GM12878 (cell line): ENCODE measurements around the gene LZTFL1. TPM values are rescaled to one million over a fixed set of nuclear protein-coding genes. Genes with fewer than 3 reads are reported as not detected.

Experiments used
- ATAC-seq: fragments of 200-7000 bp; cut with Tn5 transposase; 3 replicates; pipeline ENCODE4 v1.9.1; 2020; ENCODE audit warnings: mild to moderate bottlenecking, moderate library complexity
- BruUV-seq: library from RNA; stranded (reverse); fragments of 400-500 nt; replicated peaks from 2 replicates; lab custom pipeline; 2021; lab: Mats Ljungman, UMichigan
- CTCF ChIA-PET: fragments of 300-600 bp; sonication (Branson Sonifier 250); formaldehyde crosslinking; extraction: SDS; loops from one replicate; lab custom pipeline; 2021; ENCODE audit warnings: inconsistent platforms; lab: Yijun Ruan, JAX
- POLR2A ChIA-PET: fragments of 350-600 bp; formaldehyde crosslinking; extraction: SDS; loops from one replicate; lab custom pipeline; 2021; ENCODE audit warnings: inconsistent platforms; lab: Charles Lee
- RAD21 ChIA-PET: fragments of 300-600 bp; sonication (Branson Sonifier 250); formaldehyde crosslinking; loops from one replicate; lab custom pipeline; 2023; ENCODE audit warnings: antibody characterized with exemption; ENCODE audit not compliant: unreplicated experiment; lab: Charles Lee
- SMC1A ChIA-PET: fragments of 300-600 bp; sonication (Branson Sonifier 250); formaldehyde crosslinking; loops from one replicate; lab custom pipeline; 2023; ENCODE audit not compliant: unreplicated experiment, uncharacterized antibody; lab: Charles Lee
- DNase-seq: peaks from one replicate; pipeline ENCODE4 v3.0.0-alpha.2; 2011; ENCODE audit warnings: low read depth, low spot score
- FAIRE-seq: peaks from 3 replicates; lab custom pipeline; 2011; peaks lifted over from hg19 to GRCh38; lab: Jason Lieb, UNC
- H2AFZ ChIP-seq: 2 replicates; pipeline ENCODE4 v1.6.0; 2011; ENCODE audit warnings: low read depth, low read length, control low read depth; ENCODE audit not compliant: control insufficient read depth
- H3K27ac ChIP-seq: 2 replicates; pipeline ENCODE4 v1.5.1; 2011; ENCODE audit warnings: control low read depth; ENCODE audit not compliant: control insufficient read depth, insufficient read depth
- H3K27me3 ChIP-seq, 2 experiments: replicated peaks in 1 of 2; 2 replicates each; pipeline versions ENCODE4 v1.6.0 to v1.6.1; 2011; ENCODE audit warnings: low read length in 1 of 2; ENCODE audit not compliant: control insufficient read depth in 2 of 2, insufficient read depth in 2 of 2
- H3K36me3 ChIP-seq, 2 experiments: 2 replicates each; pipeline ENCODE4 v1.5.1; 2011; ENCODE audit warnings: low read length in 1 of 2; ENCODE audit not compliant: control insufficient read depth in 2 of 2, insufficient read depth in 2 of 2
- H3K4me1 ChIP-seq: 2 replicates; pipeline ENCODE4 v1.6.1; 2011; ENCODE audit warnings: mild to moderate bottlenecking, low read length, moderate library complexity, mixed read lengths; ENCODE audit not compliant: control insufficient read depth, insufficient read depth
- H3K4me2 ChIP-seq: 2 replicates; pipeline ENCODE4 v1.6.0; 2011; ENCODE audit warnings: control low read depth; ENCODE audit not compliant: control insufficient read depth, insufficient read depth
- H3K4me3 ChIP-seq: fragments of 200-600 bp; sonication (generic); 2 replicates; pipeline ENCODE4 v1.5.1; 2016
- H3K79me2 ChIP-seq: 2 replicates; pipeline ENCODE4 v1.6.0; 2011; ENCODE audit warnings: low read length; ENCODE audit not compliant: control insufficient read depth, insufficient read depth
- H3K9ac ChIP-seq: 2 replicates; pipeline ENCODE4 v1.8.0; 2011; ENCODE audit warnings: low read length, control low read depth, mixed read lengths; ENCODE audit not compliant: control insufficient read depth, insufficient read depth
- H3K9me3 ChIP-seq: replicated peaks from 3 replicates; pipeline ENCODE4 v1.5.1; 2011; ENCODE audit warnings: mild to moderate bottlenecking, low read length; ENCODE audit not compliant: control insufficient read depth, insufficient read depth
- H4K20me1 ChIP-seq: 2 replicates; pipeline ENCODE4 v1.6.0; 2011; ENCODE audit not compliant: control insufficient read depth, insufficient read depth
- BCLAF1 ChIP-seq: fragments of 450-650 bp; IDR thresholded peaks from 2 replicates; pipeline ENCODE4 v1.6.1; 2017; ENCODE audit warnings: antibody characterized with exemption, mild to moderate bottlenecking, moderate library complexity
- CREB1 ChIP-seq: IDR thresholded peaks from 2 replicates; pipeline ENCODE4 v1.6.1; 2012; ENCODE audit warnings: low read depth, mild to moderate bottlenecking, inconsistent platforms
- DPF2 ChIP-seq: fragments of 450-650 bp; IDR thresholded peaks from 2 replicates; pipeline ENCODE4 v1.6.1; 2017; ENCODE audit warnings: mild to moderate bottlenecking
- EP300 ChIP-seq, 2 experiments: fragments of 150-350 bp in 1 of 2; IDR thresholded peaks; 2 replicates each; pipeline ENCODE4 v1.6.1; 2011 to 2012; ENCODE audit warnings: low read depth in 2 of 2, low read length in 2 of 2, borderline replicate concordance in 1 of 2, improper control_type of control experiment in 1 of 2, inconsistent platforms in 1 of 2; ENCODE audit not compliant: control insufficient read depth in 1 of 2
- GATAD2B ChIP-seq: fragments of 450-650 bp; conservative IDR thresholded peaks from 2 replicates; pipeline ENCODE4 v1.6.1; 2017; ENCODE audit warnings: low read depth, mild to moderate bottlenecking, moderate library complexity
- HDAC6 ChIP-seq: fragments of 200-600 bp; sonication (generic); IDR thresholded peaks from one replicate; pipeline ENCODE4 v1.8.0; 2017; ENCODE audit warnings: antibody characterized with exemption; ENCODE audit not compliant: unreplicated experiment
- LARP7 ChIP-seq: fragments of 450-650 bp; IDR thresholded peaks from 2 replicates; pipeline ENCODE4 v1.6.1; 2017; ENCODE audit warnings: mild to moderate bottlenecking
- MYB ChIP-seq: fragments of 150-350 bp; IDR thresholded peaks from 2 replicates; pipeline ENCODE4 v1.6.1; 2014; ENCODE audit warnings: mild to moderate bottlenecking, low read depth, low read length, borderline replicate concordance
- NBN ChIP-seq: fragments of 450-650 bp; IDR thresholded peaks from 2 replicates; pipeline ENCODE4 v1.6.1; 2016
- NRF1 ChIP-seq: conservative IDR thresholded peaks from 2 replicates; pipeline ENCODE4 v1.6.1; 2011; ENCODE audit warnings: mild to moderate bottlenecking, low read depth, low read length, improper control_type of control experiment
- POLR2AphosphoS5 ChIP-seq: IDR thresholded peaks from 2 replicates; pipeline ENCODE4 v1.6.1; 2011; ENCODE audit warnings: mild to moderate bottlenecking, low read length, inconsistent platforms
- SMARCA5 ChIP-seq: fragments of 450-650 bp; IDR thresholded peaks from 2 replicates; pipeline ENCODE4 v1.6.1; 2017; ENCODE audit warnings: mild to moderate bottlenecking
- SREBF1 ChIP-seq: IDR thresholded peaks from 2 replicates; pipeline ENCODE4 v1.6.1; 2012; ENCODE audit warnings: mild to moderate bottlenecking, low read length
- SUPT20H ChIP-seq: IDR thresholded peaks from 2 replicates; pipeline ENCODE4 v1.6.1; 2011; ENCODE audit warnings: low read depth, mild to moderate bottlenecking, low read length, moderate library complexity, borderline replicate concordance; ENCODE audit not compliant: control insufficient read depth
- TBL1XR1 ChIP-seq: IDR thresholded peaks from 2 replicates; pipeline ENCODE4 v1.6.1; 2012; ENCODE audit warnings: low read depth, low read length, improper control_type of control experiment
- YY1 ChIP-seq: IDR thresholded peaks from 2 replicates; pipeline ENCODE4 v1.6.1; 2011; ENCODE audit warnings: low read depth, mild to moderate bottlenecking, low read length
- ZNF274 ChIP-seq: IDR thresholded peaks from one replicate; pipeline ENCODE4 v1.8.0; 2011; ENCODE audit not compliant: insufficient read length, insufficient read depth
- WGBS: methylation state at CpG from one replicate; pipeline ENCODE4 v1.1.6; 2016; ENCODE audit warnings: low lambda C conversion rate; ENCODE audit not compliant: insufficient replicate concordance, insufficient coverage; ENCODE audit errors: missing lambda C conversion rate; 5-methylcytosine and 5-hydroxymethylcytosine counted together
- in situ Hi-C: fragments of 300-500 bp; cut with MboI; formaldehyde crosslinking; loops from 9 replicates; pipeline ENCODE4 v1.14.3; 2018; ENCODE audit warnings: mixed read lengths
- intact Hi-C: fragments of 100-400 bp; cut with micrococcal nuclease; formaldehyde crosslinking; loops from one replicate; pipeline ENCODE4 v1.14.2; 2022; ENCODE audit not compliant: unreplicated experiment
- polyA plus RNA-seq, 11 experiments: library from polyadenylated mRNA; depleted of rRNA in 4 of 11; unstranded in 6 of 11; stranded (reverse) in 5 of 11; fragments of >200 nt; fragmentation: Nextera tagmentation in 4 of 11; fragmentation: Illumina TruSeq in 1 of 11; extraction: Ambion mirVana in 4 of 11; extraction: Trizol in 1 of 11; gene quantifications; 1 replicate in 1 of 11; 2 replicates in 10 of 11; pipeline versions ENCODE4 v1.2.1 to v1.2.3, GENCODE V29; 2011 to 2016; ENCODE audit warnings: inconsistent platforms in 2 of 11, missing spikeins in 2 of 11, low read depth in 1 of 11
- total RNA-seq, 4 experiments: library from RNA; depleted of rRNA in 3 of 4; stranded (reverse); fragments of >200 nt in 3 of 4; fragmentation: Illumina TruSeq in 1 of 4; extraction: Trizol in 1 of 4; gene quantifications; 2 replicates each; pipeline versions ENCODE4 v1.2.1 to v1.2.3, GENCODE V29; 2013 to 2021
- TF ChIP-seq, protein P1 (sequence below): IDR thresholded peaks from 2 replicates; pipeline ENCODE4 v1.6.1; 2011; ENCODE audit warnings: mild to moderate bottlenecking, low read depth, low read length, moderate library complexity; ENCODE audit not compliant: insufficient replicate concordance

The LZTFL1 gene
- total and polyA plus RNA-seq, 10 of the 15 experiments (the other 5 are each of a cell fraction or from before 2014, with no cell fraction given): 9.8 to 74.1 (median 11.9) TPM

GRCh38 chr3:45795882-45796765 is 45.8 kb downstream of the LZTFL1 start, which contains the start of gene SLC6A20:
Gene SLC6A20 (minus strand): TSS chr3:45796536. CDS start chr3:45796419, 117 bp downstream.
- 23% methylated on average over 87 of the region's 91 CpGs for WGBS
- intact Hi-C loops (no loop called here), in situ Hi-C loops (no loop called here)
- FAIRE-seq: no peak
- RAD21 ChIA-PET: interaction anchor here (0.6 to 1.1 kb wide), 2 partner anchors 10 to 31 kb away, joined by 3 to 4 read pairs; no protein-coding TSS in a partner anchor
- H3K4me3 ChIP-seq: peak within 1 kb of the TSS; percentile 28; the same call in 1 of the 2 replicates
- ATAC-seq: peak; percentile 88
- CTCF ChIA-PET: interaction anchor here (1.6 kb wide), 1 partner anchor 133 kb away, joined by 6 read pairs; no protein-coding TSS in a partner anchor
- H2AFZ ChIP-seq: peak within 1 kb of the TSS; percentile 26
- H3K9ac ChIP-seq: no peak within 1 kb of the TSS
- no peaks in the 10 kb centered on the region for H3K36me3 ChIP-seq
- H3K79me2 ChIP-seq: no peaks in the 10 kb centered on the region
- POLR2A ChIA-PET: interaction anchor here (1.2 kb wide), 1 partner anchor 95 kb away, joined by 3 read pairs; no protein-coding TSS in a partner anchor
- DNase-seq: no peak
- BruUV-seq: no TSS peak
- H3K4me2 ChIP-seq: peak within 1 kb of the TSS; percentile 45
- SMC1A ChIA-PET: interaction anchor here (1.4 kb wide), 1 partner anchor 17 kb away, joined by 3 read pairs; no protein-coding TSS in a partner anchor
- H3K4me1 ChIP-seq: peaks cover 5% of the 10 kb centered on the region
- no peak within 1 kb of the TSS for H3K27ac ChIP-seq
- H3K9me3 ChIP-seq: no peaks in the 10 kb centered on the region
- peaks cover 2 to 17% of the 10 kb centered on the region in 2 experiments; a peak in 3 of 4 replicates for H3K27me3 ChIP-seq
- H4K20me1 ChIP-seq: no peaks in the 10 kb centered on the region
- no peak for TF ChIP-seq TBL1XR1
- TF ChIP-seq NRF1: no peak
- TF ChIP-seq MYB: no peak
- TF ChIP-seq POLR2AphosphoS5: no peak
- TF ChIP-seq GATAD2B: peak; percentile 50; the same call in 1 of the 2 replicates
- peak; percentile 62 for TF ChIP-seq CREB1
- TF ChIP-seq SUPT20H: no peak
- TF ChIP-seq DPF2: 0 out of 2 replicates have a peak, but pooled peaks have one; percentile 44
- TF ChIP-seq SMARCA5: peak; percentile 83
- peak; percentile 13; the same call in 1 of the 2 replicates for TF ChIP-seq YY1
- TF ChIP-seq LARP7: peak; percentile 80; the same call in 1 of the 2 replicates
- TF ChIP-seq HDAC6: peak; percentile 48
- no peak for TF ChIP-seq ZNF274
- TF ChIP-seq EP300 (IDR thresholded peaks at IDR 0.05; ENCODE audit: borderline replicate concordance in 1 of 2, control insufficient read depth in 1 of 2, low read depth in 2 of 2, low read length in 2 of 2): no peak
- TF ChIP-seq BCLAF1: no peak
- TF ChIP-seq SREBF1: no peak
- TF ChIP-seq, protein P1, sequence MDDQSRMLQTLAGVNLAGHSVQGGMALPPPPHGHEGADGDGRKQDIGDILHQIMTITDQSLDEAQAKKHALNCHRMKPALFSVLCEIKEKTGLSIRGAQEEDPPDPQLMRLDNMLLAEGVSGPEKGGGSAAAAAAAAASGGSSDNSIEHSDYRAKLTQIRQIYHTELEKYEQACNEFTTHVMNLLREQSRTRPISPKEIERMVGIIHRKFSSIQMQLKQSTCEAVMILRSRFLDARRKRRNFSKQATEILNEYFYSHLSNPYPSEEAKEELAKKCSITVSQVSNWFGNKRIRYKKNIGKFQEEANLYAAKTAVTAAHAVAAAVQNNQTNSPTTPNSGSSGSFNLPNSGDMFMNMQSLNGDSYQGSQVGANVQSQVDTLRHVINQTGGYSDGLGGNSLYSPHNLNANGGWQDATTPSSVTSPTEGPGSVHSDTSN: no peak
- TF ChIP-seq NBN: no peak
